Endothelial cell of umbilical vein (primary cell): ENCODE data around the gene TPM2. TPM values are rescaled to one million over a fixed set of nuclear protein-coding genes. Genes with fewer than 3 reads are reported as not detected.

ENCODE experiments used
- BruUV-seq: library from RNA; stranded (reverse); fragments of 400-500 nt; replicated peaks from 2 replicates; lab custom pipeline; 2021; lab: Mats Ljungman, UMichigan
- CTCF ChIA-PET: fragments of 300-600, 350-600 bp; sonication (Branson Sonifier 250); formaldehyde crosslinking; loops from one replicate; lab custom pipeline; 2021; ENCODE audit warnings: antibody characterized with exemption, inconsistent platforms; lab: Charles Lee
- POLR2A ChIA-PET: fragments of 300-600, 350-600 bp; sonication (Branson Sonifier 250); formaldehyde crosslinking; loops from one replicate; lab custom pipeline; 2021; ENCODE audit warnings: antibody characterized with exemption, inconsistent platforms; lab: Charles Lee
- DNase-seq: peaks from one replicate; pipeline ENCODE4 v3.0.0-alpha.2; 2011; ENCODE audit warnings: low read depth, low spot score
- FAIRE-seq: peaks from 2 replicates; lab custom pipeline; 2011; peaks lifted over from hg19 to GRCh38; lab: Jason Lieb, UNC
- H2AFZ ChIP-seq: 2 replicates; pipeline ENCODE4 v1.6.0; 2012; ENCODE audit warnings: low read depth, low read length, control low read depth, inconsistent platforms
- H3K27ac ChIP-seq: 2 replicates; pipeline ENCODE4 v1.5.1; 2011; ENCODE audit warnings: low read depth, mild to moderate bottlenecking, control low read depth, low read length, moderate library complexity; ENCODE audit not compliant: insufficient read depth
- H3K27me3 ChIP-seq, 2 experiments: 2 replicates each; pipeline versions ENCODE4 v1.6.0 to v1.6.1; 2011; ENCODE audit warnings: low read length in 2 of 2, mixed read lengths in 1 of 2; ENCODE audit not compliant: control insufficient read depth in 2 of 2, insufficient read depth in 2 of 2
- H3K36me3 ChIP-seq, 2 experiments: 2 replicates in 1 of 2; 3 replicates in 1 of 2; pipeline ENCODE4 v1.5.1; 2011; ENCODE audit warnings: low read length in 2 of 2, mild to moderate bottlenecking in 1 of 2, moderate library complexity in 1 of 2; ENCODE audit not compliant: control insufficient read depth in 2 of 2, insufficient read depth in 2 of 2; ENCODE audit errors: extremely low read depth in 1 of 2
- H3K4me1 ChIP-seq: 3 replicates; pipeline ENCODE4 v1.5.1; 2011; ENCODE audit warnings: mild to moderate bottlenecking, low read length; ENCODE audit not compliant: control insufficient read depth, insufficient read depth; ENCODE audit errors: extremely low read depth
- H3K4me2 ChIP-seq: 2 replicates; pipeline ENCODE4 v1.6.1; 2011; ENCODE audit warnings: low read length, control low read depth, mixed read lengths; ENCODE audit not compliant: insufficient read depth
- H3K4me3 ChIP-seq, 3 experiments: fragments of 200-600 bp in 1 of 3; sonication (generic), shearing (Covaris generic) in 1 of 3; replicated peaks in 1 of 3; 2 replicates each; pipeline ENCODE4 v1.5.1; 2011 to 2016; ENCODE audit warnings: control low read depth in 3 of 3, low read length in 3 of 3, mild to moderate bottlenecking in 2 of 3, inconsistent platforms in 1 of 3, low read depth in 1 of 3, moderate library complexity in 1 of 3; ENCODE audit not compliant: insufficient read depth in 1 of 3
- H3K79me2 ChIP-seq: 2 replicates; pipeline ENCODE4 v1.6.0; 2012; ENCODE audit warnings: low read length, inconsistent platforms; ENCODE audit not compliant: control insufficient read depth, insufficient read depth
- H3K9ac ChIP-seq: replicated peaks from 2 replicates; pipeline ENCODE3; 2011; ENCODE audit warnings: low read length, control low read depth; ENCODE audit not compliant: insufficient read depth; ENCODE audit errors: extremely low read depth
- H3K9me1 ChIP-seq: replicated peaks from 3 replicates; pipeline ENCODE4 v1.6.0; 2011; ENCODE audit warnings: mild to moderate bottlenecking, low read length; ENCODE audit not compliant: control insufficient read depth, insufficient read depth; ENCODE audit errors: extremely low read depth
- H3K9me3 ChIP-seq: replicated peaks from 2 replicates; pipeline ENCODE4 v1.5.1; 2012; ENCODE audit warnings: low read length, inconsistent platforms; ENCODE audit not compliant: control insufficient read depth, insufficient read depth
- H4K20me1 ChIP-seq: replicated peaks from 2 replicates; pipeline ENCODE3; 2011; ENCODE audit warnings: mild to moderate bottlenecking, low read length; ENCODE audit not compliant: control insufficient read depth, insufficient read depth; ENCODE audit errors: extremely low read depth
- CTCF ChIP-seq, 2 donors: IDR thresholded peaks; 1 replicate in 1 of 2; 2 replicates in 1 of 2; pipeline ENCODE4 v1.5.1; 2011; ENCODE audit warnings: low read length in 2 of 2, mild to moderate bottlenecking in 2 of 2, moderate library complexity in 2 of 2, control low read depth in 1 of 2, inconsistent platforms in 1 of 2, low read depth in 1 of 2; ENCODE audit not compliant: insufficient read depth in 1 of 2; ENCODE audit errors: extremely low read depth in 1 of 2
- EZH2 ChIP-seq: IDR thresholded peaks from 2 replicates; pipeline ENCODE4 v1.6.1; 2012; ENCODE audit warnings: borderline replicate concordance, low read depth, mild to moderate bottlenecking, moderate library complexity, low read length, inconsistent platforms; ENCODE audit not compliant: severe bottlenecking
- FOS ChIP-seq: IDR thresholded peaks from 2 replicates; pipeline ENCODE4 v1.6.1; 2011; ENCODE audit warnings: mild to moderate bottlenecking, low read length, moderate library complexity, borderline replicate concordance; ENCODE audit not compliant: insufficient read depth
- GATA2 ChIP-seq: IDR thresholded peaks from 2 replicates; pipeline ENCODE4 v1.7.0; 2011; ENCODE audit warnings: low read depth, mild to moderate bottlenecking, moderate library complexity, mixed read lengths, low read length; ENCODE audit not compliant: insufficient read length, insufficient read depth
- JUN ChIP-seq: IDR thresholded peaks from 2 replicates; pipeline ENCODE4 v1.6.1; 2011; ENCODE audit warnings: borderline replicate concordance, low read depth; ENCODE audit not compliant: insufficient read length, insufficient read depth
- MYC ChIP-seq: IDR thresholded peaks from one replicate; pipeline ENCODE4 v1.6.1; 2011; ENCODE audit warnings: mild to moderate bottlenecking, low read depth, low read length
- POLR2A ChIP-seq: IDR thresholded peaks from 2 replicates; pipeline ENCODE4 v1.6.1; 2012; ENCODE audit warnings: low read depth, mild to moderate bottlenecking, control low read depth, low read length
- POLR2AphosphoS5 ChIP-seq: IDR thresholded peaks from 2 replicates; pipeline ENCODE4 v1.6.1; 2012; ENCODE audit warnings: low read depth, mild to moderate bottlenecking, control low read depth, low read length, moderate library complexity; ENCODE audit not compliant: insufficient read depth
- dilution Hi-C: fragments of 300-500 bp; cut with MboI; formaldehyde crosslinking; loops from one replicate; pipeline ENCODE4 v1.15.0; 2019; ENCODE audit warnings: low sequenced_read_pairs; ENCODE audit not compliant: extremely low pct_ligation_motif_present
- intact Hi-C: fragments of 100-400 bp; cut with micrococcal nuclease; formaldehyde crosslinking; loops from one replicate; pipeline ENCODE4 v1.10.0; 2022
- polyA plus RNA-seq, 4 experiments: library from polyadenylated mRNA; depleted of rRNA in 3 of 4; stranded (reverse) in 3 of 4; unstranded in 1 of 4; fragments of >200 nt; gene quantifications; 2 replicates each; pipeline versions ENCODE4 v1.2.1 to v1.2.3, GENCODE V29; 2011 to 2012; ENCODE audit warnings: missing spikeins in 1 of 4
- total RNA-seq: library from RNA; stranded (reverse); gene quantifications from 2 replicates; pipeline ENCODE4 v1.2.3, GENCODE V29; 2021
- TF ChIP-seq, protein P1 (sequence below): IDR thresholded peaks from 2 replicates; pipeline ENCODE4 v1.6.1; 2011; ENCODE audit not compliant: insufficient read depth, insufficient read length

Gene TPM2
- total and polyA plus RNA-seq, 2 donors (not counting 3 experiments of a cell fraction or from before 2014, with no cell fraction given), result 144 to 279 TPM

DNA sequence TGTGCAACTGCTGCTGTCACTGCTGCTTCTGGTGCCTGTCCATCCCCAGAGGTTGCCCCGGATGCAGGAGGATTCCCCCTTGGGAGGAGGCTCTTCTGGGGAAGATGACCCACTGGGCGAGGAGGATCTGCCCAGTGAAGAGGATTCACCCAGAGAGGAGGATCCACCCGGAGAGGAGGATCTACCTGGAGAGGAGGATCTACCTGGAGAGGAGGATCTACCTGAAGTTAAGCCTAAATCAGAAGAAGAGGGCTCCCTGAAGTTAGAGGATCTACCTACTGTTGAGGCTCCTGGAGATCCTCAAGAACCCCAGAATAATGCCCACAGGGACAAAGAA, 15.7 kb downstream of the TPM2 start:
- Histone ChIP-seq H2AFZ (no peak overlapping the region), H3K36me3 (no peaks in the 10 kb centered on the region), H3K27ac (no peak overlapping the region), H3K4me1 (peaks cover 5% of the 10 kb centered on the region), H3K27me3 (peaks cover 3 to 11% of the 10 kb centered on the region in 2 experiments), H3K9me3 (no peaks in the 10 kb centered on the region), H3K9me1 (no peaks in the 10 kb centered on the region), H3K4me2 (no peak overlapping the region), H3K79me2 (no peaks in the 10 kb centered on the region), H3K4me3 (no peak overlapping the region), H3K9ac (no peak overlapping the region), H4K20me1 (no peaks in the 10 kb centered on the region)
- ChIA-PET CTCF (interaction anchor here (0.9 to 2.3 kb wide), 4 partner anchors 9 to 23 kb away, joined by 3 to 15 read pairs (median 5); partner anchors contain the start of gene ARHGEF39), POLR2A (no interaction called here)
- no TSS peak for BruUV-seq
- intact Hi-C loops, result no loop called here
- no peak for FAIRE-seq
- TF ChIP-seq, protein P1, sequence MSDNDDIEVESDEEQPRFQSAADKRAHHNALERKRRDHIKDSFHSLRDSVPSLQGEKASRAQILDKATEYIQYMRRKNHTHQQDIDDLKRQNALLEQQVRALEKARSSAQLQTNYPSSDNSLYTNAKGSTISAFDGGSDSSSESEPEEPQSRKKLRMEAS, result no peak
- TF ChIP-seq GATA2, result no peak
- TF ChIP-seq POLR2AphosphoS5, result no peak
- TF ChIP-seq EZH2, result no peak
- TF ChIP-seq POLR2A, result no peak
- no peak for TF ChIP-seq CTCF (IDR thresholded peaks at IDR 0.05; ENCODE audit: extremely low read depth in 1 of 2, insufficient read depth in 1 of 2, low read depth in 1 of 2, low read length in 2 of 2)
- no peak for TF ChIP-seq MYC
- TF ChIP-seq JUN, result no peak
- TF ChIP-seq FOS, result no peak
- DNase-seq, result no peak
- dilution Hi-C loops, result no loop called here
